Activated T-cell treated with anti-CD3 and anti-CD28 coated beads, Interleukin-2, amount 50 U/mL, for 72 hours (primary cell): ENCODE results near the gene TERT. TPM values are rescaled to one million over a fixed set of nuclear protein-coding genes. Genes with fewer than 3 reads are reported as not detected.

Experiments used
- ATAC-seq, 2 donors: fragments of 150-1000 bp; cut with Tn5 transposase; replicated peaks in 1 of 2; 2 replicates each; pipeline ENCODE4 v1.10.0; 2021; ENCODE audit warnings: moderate library complexity in 2 of 2, mild to moderate bottlenecking in 1 of 2
- DNase-seq, 2 donors: peaks; one replicate each; pipeline ENCODE4 v3.0.0; 2021 to 2022; ENCODE audit warnings: mixed read lengths in 1 of 2
- H3K27ac Mint-ChIP-seq: one replicate; pipeline ENCODE4 v1.8.0; 2022; ENCODE audit warnings: mild to moderate bottlenecking, moderate library complexity, mixed read lengths
- H3K27me3 Mint-ChIP-seq: one replicate; pipeline ENCODE4 v1.8.0; 2022; ENCODE audit warnings: low read depth, mixed read lengths
- H3K36me3 Mint-ChIP-seq, 2 donors: one replicate each; pipeline ENCODE4 v1.8.0; 2022; ENCODE audit warnings: mixed read lengths in 2 of 2, mild to moderate bottlenecking in 1 of 2; ENCODE audit not compliant: insufficient read depth in 2 of 2
- H3K4me1 Mint-ChIP-seq: one replicate; pipeline ENCODE4 v1.8.0; 2022; ENCODE audit warnings: low read depth, mixed read lengths
- H3K4me3 Mint-ChIP-seq, 2 donors: one replicate each; pipeline ENCODE4 v1.8.0; 2022; ENCODE audit warnings: mild to moderate bottlenecking in 2 of 2, mixed read lengths in 2 of 2, moderate library complexity in 2 of 2
- H3K9me3 Mint-ChIP-seq, 2 donors: one replicate each; pipeline ENCODE4 v1.8.0; 2022; ENCODE audit warnings: mixed read lengths in 2 of 2
- total RNA-seq, 2 donors: library from RNA; stranded (reverse); gene quantifications; one replicate each; pipeline ENCODE4 v1.2.3, GENCODE V29; 2022

Gene TERT
- total RNA-seq, 2 donors from 2014 or later: 2.5 to 5.1 TPM

DNA sequence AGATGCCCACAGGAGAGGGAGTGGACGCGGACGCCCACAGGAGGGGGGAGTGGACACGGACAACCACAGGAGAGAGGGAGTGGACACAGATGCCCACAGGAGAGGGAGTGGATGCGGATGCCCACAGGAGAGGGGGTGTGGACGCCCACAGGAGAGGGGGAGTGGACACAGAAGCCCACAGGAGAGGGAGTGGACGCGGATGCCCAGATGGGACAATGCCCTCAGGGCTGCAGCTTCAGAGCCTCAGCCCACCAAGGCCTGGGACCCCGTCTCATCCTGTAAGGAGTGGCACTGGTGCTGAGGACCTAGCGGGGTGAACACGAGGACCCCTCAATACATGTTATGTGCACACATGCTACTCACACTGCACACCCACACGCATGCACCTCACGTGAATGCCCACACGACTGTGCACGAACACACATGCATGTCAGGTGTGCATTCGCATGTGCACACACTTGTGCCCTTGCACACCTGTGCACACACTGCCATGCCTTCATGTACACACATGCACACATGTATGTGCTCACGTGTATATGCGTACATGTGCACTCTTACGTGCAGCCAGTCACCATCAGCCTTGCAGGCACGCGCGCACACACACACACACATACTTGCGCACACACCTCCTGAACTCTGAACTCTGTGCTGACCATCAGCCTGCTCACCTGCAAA, 34.9 kb downstream of the TERT start:
- no peaks in the 10 kb centered on the region for H3K9me3 Mint-ChIP-seq

DNA sequence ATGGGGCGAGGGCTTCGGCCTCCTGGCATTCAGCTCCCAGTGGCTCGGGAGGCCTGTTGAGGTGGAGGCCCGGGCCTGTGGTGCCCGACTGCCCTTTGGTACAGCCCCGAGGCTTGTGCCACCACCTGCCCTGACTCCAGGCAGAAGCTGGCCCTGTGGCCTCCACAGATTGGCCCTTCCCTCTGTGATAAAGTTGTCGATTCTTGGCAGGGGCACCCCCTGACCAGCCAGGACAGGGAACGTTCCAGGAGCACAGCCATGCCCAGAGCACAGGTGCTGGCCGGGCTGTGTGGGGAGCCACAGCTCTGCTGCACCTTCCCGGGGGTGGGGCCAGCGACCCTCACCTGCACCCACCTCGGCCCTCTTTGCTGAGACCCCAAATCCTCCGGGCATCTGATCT, 37.0 kb downstream of the TERT start:
- no peak for ATAC-seq

More for the DNA sequence above, 34.9 kb downstream of the TERT start:
- Mint-ChIP-seq H3K27ac (no peak overlapping the region), H3K27me3 (no peaks in the 10 kb centered on the region), H3K4me3 (no peak overlapping the region), H3K36me3 (no peaks in the 10 kb centered on the region), H3K4me1 (peaks cover 12% of the 10 kb centered on the region)
- DNase-seq (no peak), ATAC-seq (no peak)

DNA sequence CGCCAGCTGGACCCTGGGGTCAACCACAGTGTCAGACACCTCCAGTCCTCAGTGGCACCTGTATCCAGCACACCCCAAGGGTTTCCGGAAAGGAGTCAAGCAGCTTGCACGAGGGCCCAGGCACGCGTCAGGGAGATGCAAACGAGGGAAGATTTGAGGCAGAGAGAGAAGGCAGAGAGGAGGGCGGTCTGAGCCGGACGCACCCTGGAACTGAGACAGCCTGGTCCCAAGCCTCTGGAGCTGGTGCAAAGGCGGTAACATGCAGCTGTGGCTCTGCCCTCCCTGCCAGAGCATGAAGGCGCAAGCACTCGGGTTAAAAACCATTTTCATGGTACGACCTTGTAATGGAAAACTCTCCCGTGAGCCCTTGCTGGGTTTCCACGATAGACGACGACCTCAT, 37.5 kb downstream of the TERT start:
- Mint-ChIP-seq H3K36me3 (no peaks in the 10 kb centered on the region), H3K27me3 (no peaks in the 10 kb centered on the region), H3K27ac (no peak overlapping the region), H3K9me3 (no peaks in the 10 kb centered on the region), H3K4me3 (no peak overlapping the region), H3K4me1 (peaks cover 18% of the 10 kb centered on the region)
- ATAC-seq (no peak), DNase-seq (no peak)

More for the DNA sequence above, 37.0 kb downstream of the TERT start:
- Mint-ChIP-seq H3K4me3 (no peak overlapping the region), H3K4me1 (peaks cover 18% of the 10 kb centered on the region), H3K27me3 (no peaks in the 10 kb centered on the region), H3K27ac (no peak overlapping the region), H3K36me3 (no peaks in the 10 kb centered on the region), H3K9me3 (no peaks in the 10 kb centered on the region)
- no peak for DNase-seq

DNA sequence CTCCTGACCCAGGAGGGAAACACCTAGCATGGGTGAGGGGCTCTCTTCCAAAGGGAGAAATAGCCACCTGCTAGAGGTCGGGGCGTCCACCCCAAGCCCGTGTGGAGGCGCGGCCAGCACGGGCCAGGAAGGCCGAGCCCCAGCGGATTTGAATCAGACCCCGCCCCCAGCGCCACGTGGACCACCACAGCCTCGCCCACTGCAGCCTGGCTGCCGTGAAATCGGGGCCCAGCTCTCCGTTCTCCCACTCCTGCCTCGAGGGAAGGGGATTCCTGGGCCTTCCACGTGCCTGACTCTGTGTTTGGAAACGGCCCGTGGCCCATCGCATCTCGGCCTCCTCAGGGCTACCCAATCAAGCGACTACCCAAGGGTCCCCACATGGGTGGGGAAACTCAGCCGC, 38.1 kb downstream of the TERT start:
- Mint-ChIP-seq H3K9me3 (no peaks in the 10 kb centered on the region), H3K36me3 (no peaks in the 10 kb centered on the region), H3K27me3 (no peaks in the 10 kb centered on the region), H3K4me1 (peaks cover 18% of the 10 kb centered on the region), H3K4me3 (no peak overlapping the region), H3K27ac (no peak overlapping the region)
- ATAC-seq (no peak), DNase-seq (no peak)

DNA sequence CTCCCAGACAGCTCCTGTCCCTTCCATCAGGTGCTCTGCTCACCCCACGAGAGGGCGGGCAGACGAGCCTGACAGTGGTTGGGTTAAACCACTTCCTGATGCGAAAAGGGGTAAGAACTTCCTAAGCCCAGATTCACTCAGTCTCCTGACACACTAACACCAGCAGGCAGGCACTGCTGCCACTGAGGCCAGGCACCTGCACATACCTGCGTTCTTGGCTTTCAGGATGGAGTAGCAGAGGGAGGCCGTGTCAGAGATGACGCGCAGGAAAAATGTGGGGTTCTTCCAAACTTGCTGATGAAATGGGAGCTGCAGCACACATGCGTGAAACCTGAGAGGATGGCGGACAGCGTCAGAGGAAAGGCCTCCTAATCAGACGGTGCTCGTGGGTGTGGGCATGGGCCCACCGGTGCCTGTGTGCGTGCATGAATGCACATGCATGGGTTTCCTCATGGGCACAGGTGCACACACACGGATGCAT, 39.7 kb downstream of the TERT start:
- ATAC-seq (peak; percentile 73 to 77), DNase-seq (peak; percentile 21 to 30)
- H3K27ac Mint-ChIP-seq: no peak overlapping the region

DNA sequence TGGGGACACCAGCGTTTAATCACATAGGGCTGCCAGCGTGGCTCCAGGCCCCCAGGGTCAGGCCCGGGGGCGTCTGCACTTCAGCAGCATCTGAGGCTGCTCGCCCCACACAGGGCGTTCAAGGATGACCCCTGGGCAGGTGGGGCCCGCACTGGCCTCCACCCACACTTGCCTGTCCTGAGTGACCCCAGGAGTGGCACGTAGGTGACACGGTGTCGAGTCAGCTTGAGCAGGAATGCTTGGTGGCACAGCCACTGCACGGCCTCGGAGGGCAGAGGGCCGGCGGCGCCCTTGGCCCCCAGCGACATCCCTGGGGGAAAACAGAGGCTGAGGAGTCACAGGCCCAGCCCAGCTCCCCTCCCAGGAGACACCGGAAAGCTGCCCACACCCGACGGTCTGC, 40.7 kb downstream of the TERT start:
- Mint-ChIP-seq H3K4me1 (peaks cover 18% of the 10 kb centered on the region), H3K27me3 (no peaks in the 10 kb centered on the region), H3K27ac (no peak overlapping the region), H3K36me3 (no peaks in the 10 kb centered on the region), H3K9me3 (no peaks in the 10 kb centered on the region), H3K4me3 (no peak overlapping the region)
- DNase-seq: no peak
- ATAC-seq: no peak

More for the DNA sequence above, 39.7 kb downstream of the TERT start:
- Mint-ChIP-seq H3K9me3 (no peaks in the 10 kb centered on the region), H3K4me3 (peak overlapping the region; percentile 5 to 36), H3K36me3 (no peaks in the 10 kb centered on the region), H3K4me1 (peaks cover 18% of the 10 kb centered on the region), H3K27me3 (no peaks in the 10 kb centered on the region)

DNA sequence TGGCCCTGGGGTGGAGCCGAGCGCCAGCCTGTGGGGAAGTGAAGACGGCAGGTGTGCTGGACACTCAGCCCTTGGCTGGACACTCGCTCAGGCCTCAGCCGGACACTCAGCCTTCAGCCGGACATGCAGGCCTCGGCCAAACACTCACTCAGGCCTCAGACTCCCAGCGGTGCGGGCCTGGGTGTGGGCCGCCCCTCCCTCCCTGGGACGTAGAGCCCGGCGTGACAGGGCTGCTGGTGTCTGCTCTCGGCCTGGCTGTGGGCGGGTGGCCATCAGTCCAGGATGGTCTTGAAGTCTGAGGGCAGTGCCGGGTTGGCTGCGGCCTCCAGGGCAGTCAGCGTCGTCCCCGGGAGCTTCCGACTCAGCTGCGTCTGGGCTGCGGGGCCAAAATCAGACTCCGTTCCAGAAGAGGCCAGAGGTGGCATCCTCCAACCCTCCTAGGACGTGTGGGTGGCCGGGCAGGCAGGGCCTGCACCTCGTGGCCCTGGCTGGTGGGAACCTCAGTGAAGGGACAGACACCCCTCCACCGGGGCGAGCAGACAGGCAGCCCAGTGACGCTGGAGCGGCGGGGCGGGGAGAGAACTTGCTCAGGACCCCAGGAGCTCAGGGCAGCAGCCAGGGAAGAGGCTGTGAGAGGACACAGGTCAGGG, 41.3 kb downstream of the TERT start:
- DNase-seq (no peak), ATAC-seq (no peak)
- no peaks in the 10 kb centered on the region for H3K27me3 Mint-ChIP-seq
- no peak overlapping the region for H3K4me3 Mint-ChIP-seq
- H3K9me3 Mint-ChIP-seq: no peaks in the 10 kb centered on the region
- peaks cover 18% of the 10 kb centered on the region for H3K4me1 Mint-ChIP-seq
- no peak overlapping the region for H3K27ac Mint-ChIP-seq
- no peaks in the 10 kb centered on the region for H3K36me3 Mint-ChIP-seq

DNA sequence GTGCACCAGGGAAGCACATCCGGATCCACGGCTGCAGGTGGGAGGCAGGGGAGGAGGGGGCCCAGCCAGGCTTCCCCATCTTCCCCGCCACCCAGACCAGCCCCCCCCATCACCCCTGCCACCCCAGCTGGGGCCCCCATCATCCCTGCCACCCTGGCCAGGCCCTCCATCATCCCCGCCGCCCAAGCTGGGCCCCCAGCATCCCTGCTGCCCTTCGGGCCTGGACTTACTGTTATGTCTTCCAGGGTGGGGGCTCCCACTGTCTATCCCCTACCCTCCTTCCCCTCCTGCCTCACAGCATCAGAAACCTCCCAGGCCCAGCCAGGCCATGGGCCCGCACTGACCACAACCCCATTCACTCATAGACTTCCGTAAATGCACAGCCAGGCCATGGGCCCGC, 42.2 kb downstream of the TERT start:
- ATAC-seq (no peak), DNase-seq (no peak)
- Mint-ChIP-seq H3K4me1 (peaks cover 18% of the 10 kb centered on the region), H3K9me3 (no peaks in the 10 kb centered on the region), H3K27ac (no peak overlapping the region), H3K36me3 (no peaks in the 10 kb centered on the region), H3K4me3 (no peak overlapping the region), H3K27me3 (no peaks in the 10 kb centered on the region)

DNA sequence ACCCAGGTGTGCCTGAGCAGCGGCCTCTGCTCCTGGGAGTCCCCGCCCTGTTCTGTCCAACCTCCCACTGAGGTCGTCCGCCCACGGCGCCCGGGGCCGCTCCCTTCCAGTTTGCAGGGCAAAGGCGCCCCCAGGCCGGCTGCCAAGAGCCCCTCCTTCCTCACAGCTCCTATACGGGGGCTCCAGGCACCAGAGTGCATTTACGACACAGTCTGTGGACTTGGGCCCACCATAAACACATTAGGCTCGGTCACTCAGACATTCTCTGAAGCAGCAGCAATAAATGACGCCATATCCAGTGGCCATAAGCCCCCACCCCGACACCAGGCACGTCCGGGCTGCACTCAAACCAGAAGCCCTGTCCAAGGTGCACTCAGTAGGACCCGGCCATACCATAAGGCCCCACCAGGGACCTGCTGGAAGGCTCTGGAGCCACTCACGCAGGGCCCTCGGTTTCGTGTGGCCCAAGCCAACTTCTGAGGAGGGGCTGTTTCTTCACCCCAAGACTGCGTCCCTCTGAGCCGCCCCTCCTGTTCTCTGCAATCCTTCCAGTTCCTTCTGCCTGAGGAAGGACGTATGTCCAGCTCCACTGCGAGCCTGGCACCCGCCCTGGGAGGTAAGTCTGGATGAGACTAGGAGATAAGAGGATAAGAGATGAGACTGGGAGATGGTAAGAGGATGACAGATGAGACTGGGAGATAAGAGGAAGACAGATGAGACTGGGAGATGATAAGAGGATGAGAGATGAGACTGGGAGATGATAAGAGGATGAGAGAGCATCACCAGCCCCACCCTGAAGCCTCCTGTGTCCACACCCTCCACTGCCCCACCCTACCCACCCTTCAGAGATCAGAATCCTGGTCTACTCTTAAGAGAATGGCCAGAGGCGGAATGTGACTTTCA, 42.9 kb downstream of the TERT start:
- H3K4me1 Mint-ChIP-seq: peaks cover 18% of the 10 kb centered on the region
- H3K4me3 Mint-ChIP-seq: no peak overlapping the region
- H3K9me3 Mint-ChIP-seq: no peaks in the 10 kb centered on the region
- H3K27ac Mint-ChIP-seq: no peak overlapping the region
- no peaks in the 10 kb centered on the region for H3K36me3 Mint-ChIP-seq
- DNase-seq: no peak
- ATAC-seq: no peak
- no peaks in the 10 kb centered on the region for H3K27me3 Mint-ChIP-seq

DNA sequence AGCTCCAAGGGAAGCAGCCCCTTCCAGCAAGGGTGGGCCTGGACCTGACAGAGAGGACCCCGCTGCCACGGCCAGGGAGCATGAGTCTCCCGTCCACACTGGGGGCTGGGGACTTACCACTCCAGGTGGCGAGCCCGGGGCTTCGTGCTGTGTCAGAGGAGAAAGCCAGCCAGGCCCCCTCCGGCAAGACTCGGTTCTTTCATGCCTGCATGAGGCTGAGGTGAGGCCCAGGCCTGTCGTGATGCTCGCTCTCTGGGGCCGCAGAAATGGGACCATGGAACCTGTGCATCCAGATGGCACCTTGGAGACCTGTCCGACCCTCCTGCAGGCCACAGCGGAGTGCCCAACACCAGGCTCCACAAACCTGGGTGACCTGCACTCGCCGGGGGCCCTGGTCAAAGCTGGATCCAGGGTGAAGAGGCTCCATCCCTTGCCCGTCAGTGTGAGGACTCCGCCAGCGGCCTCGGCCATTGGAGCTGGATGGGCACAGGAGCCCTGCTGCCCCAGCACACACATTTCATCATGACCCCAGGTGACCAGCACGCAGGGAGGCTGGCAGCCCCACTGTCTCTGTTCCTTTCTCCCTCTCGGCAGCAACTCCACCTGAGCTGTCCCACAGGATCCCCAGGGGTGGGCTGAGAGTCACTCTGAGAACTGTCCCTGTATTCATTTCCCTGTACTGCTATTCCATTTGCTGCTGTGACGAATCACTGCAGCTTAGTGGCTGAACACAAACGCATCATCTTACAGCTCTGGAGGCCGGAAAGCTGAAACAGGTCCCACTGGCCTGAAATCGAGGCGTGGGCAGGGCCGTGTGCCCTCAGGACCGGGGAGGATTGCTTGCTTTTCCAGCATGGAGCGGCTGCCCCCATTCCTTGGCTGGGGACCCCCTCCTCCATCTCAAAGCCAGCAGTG, 45.2 kb downstream of the TERT start:
- DNase-seq (no peak), ATAC-seq (no peak)
- H3K9me3 Mint-ChIP-seq: no peaks in the 10 kb centered on the region
- H3K27me3 Mint-ChIP-seq: no peaks in the 10 kb centered on the region
- H3K36me3 Mint-ChIP-seq: no peaks in the 10 kb centered on the region
- H3K4me1 Mint-ChIP-seq: peaks cover 3% of the 10 kb centered on the region
- H3K27ac Mint-ChIP-seq: no peak overlapping the region
- H3K4me3 Mint-ChIP-seq: no peak overlapping the region

DNA sequence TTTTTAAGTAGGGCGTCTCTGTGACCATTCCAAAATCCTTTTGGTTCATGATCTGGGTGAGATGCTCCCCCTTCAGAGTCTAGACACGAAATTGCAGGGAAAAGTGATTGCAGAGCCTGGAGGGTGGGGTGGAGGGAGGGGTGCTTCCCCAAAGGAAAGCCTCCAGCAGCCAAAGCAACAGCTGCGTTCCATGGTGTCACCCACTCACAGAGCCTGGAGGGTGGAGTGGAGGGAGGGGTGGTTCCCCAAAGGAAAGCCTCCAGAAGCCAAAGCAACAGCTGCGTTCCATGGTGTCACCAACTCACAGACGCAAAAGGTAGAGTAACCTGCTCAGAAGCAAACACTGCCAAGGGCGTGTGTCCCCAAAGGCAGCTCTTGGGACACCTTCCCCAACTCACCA, 47.1 kb downstream of the TERT start:
- ATAC-seq (no peak), DNase-seq (no peak)
- no peaks in the 10 kb centered on the region for H3K9me3 Mint-ChIP-seq
- H3K36me3 Mint-ChIP-seq: no peaks in the 10 kb centered on the region
- no peak overlapping the region for H3K4me3 Mint-ChIP-seq
- H3K27me3 Mint-ChIP-seq: no peaks in the 10 kb centered on the region
- no peak overlapping the region for H3K27ac Mint-ChIP-seq
- H3K4me1 Mint-ChIP-seq: no peaks in the 10 kb centered on the region

DNA sequence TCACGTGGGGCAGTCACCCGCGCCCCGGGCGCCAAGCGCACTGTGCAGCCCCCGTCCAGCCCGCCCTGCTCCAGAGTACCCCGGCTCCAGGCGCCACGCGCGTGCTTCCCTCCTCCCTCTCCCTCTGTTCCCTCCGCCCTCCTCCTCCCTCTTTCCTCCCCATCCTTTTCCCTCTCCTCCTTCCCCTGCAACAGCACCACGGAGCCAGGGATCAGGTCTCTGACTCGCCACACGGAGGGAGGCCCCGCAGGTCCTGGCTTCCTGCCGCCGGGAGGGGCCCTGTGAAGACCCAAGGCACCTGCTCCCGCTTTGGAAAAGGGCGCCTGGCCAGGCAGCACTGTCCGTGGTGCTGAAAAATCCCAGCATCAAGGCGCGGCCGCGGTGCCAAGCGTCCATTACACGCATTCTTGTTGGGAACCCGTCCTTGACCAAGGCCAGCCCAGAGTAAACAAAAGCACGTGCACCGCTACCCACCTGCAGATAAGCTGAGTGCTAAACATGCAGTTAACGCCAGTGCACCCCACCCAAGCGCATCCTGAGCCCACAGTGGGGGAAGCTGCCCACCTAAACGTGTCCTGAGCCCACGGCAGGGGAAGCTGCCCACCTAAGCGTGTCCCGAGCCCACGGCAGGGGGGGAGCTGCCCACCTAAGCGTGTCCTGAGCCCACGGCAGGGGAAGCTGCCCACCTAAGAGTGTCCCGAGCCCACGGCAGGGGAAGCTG, 48.0 kb downstream of the TERT start:
- H3K4me3 Mint-ChIP-seq: no peak overlapping the region
- ATAC-seq (no peak), DNase-seq (no peak)
- no peaks in the 10 kb centered on the region for H3K36me3 Mint-ChIP-seq
- no peaks in the 10 kb centered on the region for H3K4me1 Mint-ChIP-seq
- H3K27me3 Mint-ChIP-seq: no peaks in the 10 kb centered on the region
- H3K27ac Mint-ChIP-seq: no peak overlapping the region
- no peaks in the 10 kb centered on the region for H3K9me3 Mint-ChIP-seq
